Measurements from ENCODE around the gene WDFY3. TPM values are rescaled to one million over a fixed set of nuclear protein-coding genes. Genes with fewer than 3 reads are reported as not detected.

The WDFY3 gene
- total RNA-seq, 1 donor from 2014 or later = 126 TPM

DNA sequence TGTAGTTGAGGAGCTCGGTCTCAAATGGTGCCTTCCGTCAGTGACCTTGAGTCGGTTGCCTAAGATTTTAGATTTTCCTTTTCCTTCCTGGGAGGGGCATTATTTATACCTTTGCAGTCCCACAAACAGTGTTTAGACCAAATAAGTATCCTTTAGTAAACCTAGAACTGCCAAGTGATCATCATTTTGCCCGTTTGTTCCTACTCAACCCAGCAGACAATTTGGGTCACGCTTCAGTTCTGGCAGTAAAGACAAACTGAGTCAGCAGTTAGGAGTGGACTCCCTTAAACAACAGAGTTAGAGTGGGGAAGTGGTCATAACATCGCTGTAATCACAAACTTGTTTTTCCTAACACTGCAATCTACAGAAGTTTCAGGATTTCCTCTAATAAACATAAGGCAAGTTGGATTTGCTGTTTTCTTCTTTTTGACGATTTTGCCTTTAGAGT lies 777 bp upstream of the WDFY3 start:
- Histone ChIP-seq H3K27ac (peak overlapping the region; percentile 91), H3K4me3 (peak overlapping the region; percentile 82), H3K27me3 (no peaks in the 10 kb centered on the region), H3K9me3 (no peaks in the 10 kb centered on the region), H3K36me3 (no peaks in the 10 kb centered on the region), H3K4me1 (peaks cover 11% of the 10 kb centered on the region)
- no peak for DNase-seq
- TF ChIP-seq, protein P1, sequence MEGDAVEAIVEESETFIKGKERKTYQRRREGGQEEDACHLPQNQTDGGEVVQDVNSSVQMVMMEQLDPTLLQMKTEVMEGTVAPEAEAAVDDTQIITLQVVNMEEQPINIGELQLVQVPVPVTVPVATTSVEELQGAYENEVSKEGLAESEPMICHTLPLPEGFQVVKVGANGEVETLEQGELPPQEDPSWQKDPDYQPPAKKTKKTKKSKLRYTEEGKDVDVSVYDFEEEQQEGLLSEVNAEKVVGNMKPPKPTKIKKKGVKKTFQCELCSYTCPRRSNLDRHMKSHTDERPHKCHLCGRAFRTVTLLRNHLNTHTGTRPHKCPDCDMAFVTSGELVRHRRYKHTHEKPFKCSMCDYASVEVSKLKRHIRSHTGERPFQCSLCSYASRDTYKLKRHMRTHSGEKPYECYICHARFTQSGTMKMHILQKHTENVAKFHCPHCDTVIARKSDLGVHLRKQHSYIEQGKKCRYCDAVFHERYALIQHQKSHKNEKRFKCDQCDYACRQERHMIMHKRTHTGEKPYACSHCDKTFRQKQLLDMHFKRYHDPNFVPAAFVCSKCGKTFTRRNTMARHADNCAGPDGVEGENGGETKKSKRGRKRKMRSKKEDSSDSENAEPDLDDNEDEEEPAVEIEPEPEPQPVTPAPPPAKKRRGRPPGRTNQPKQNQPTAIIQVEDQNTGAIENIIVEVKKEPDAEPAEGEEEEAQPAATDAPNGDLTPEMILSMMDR (IDR thresholded peaks at IDR 0.05) = no peak
- no peak for ATAC-seq
- intact Hi-C loops (cut with DNase I) = no loop called here

GRCh38 chr4:84965553-84966381 lies 723 bp downstream of the WDFY3 start:
- Histone ChIP-seq H3K27me3 (no peaks in the 10 kb centered on the region), H3K27ac (peak overlapping the region; percentile 91), H3K4me1 (peaks cover 11% of the 10 kb centered on the region), H3K36me3 (no peaks in the 10 kb centered on the region), H3K9me3 (no peaks in the 10 kb centered on the region), H3K4me3 (peak overlapping the region; percentile 82)
- TF ChIP-seq, protein P1 (IDR thresholded peaks at IDR 0.05) = peak; percentile 18
- intact Hi-C loops (cut with DNase I) = no loop called here
- peak; percentile 74 for ATAC-seq
- peak; percentile 83 for DNase-seq

DNA sequence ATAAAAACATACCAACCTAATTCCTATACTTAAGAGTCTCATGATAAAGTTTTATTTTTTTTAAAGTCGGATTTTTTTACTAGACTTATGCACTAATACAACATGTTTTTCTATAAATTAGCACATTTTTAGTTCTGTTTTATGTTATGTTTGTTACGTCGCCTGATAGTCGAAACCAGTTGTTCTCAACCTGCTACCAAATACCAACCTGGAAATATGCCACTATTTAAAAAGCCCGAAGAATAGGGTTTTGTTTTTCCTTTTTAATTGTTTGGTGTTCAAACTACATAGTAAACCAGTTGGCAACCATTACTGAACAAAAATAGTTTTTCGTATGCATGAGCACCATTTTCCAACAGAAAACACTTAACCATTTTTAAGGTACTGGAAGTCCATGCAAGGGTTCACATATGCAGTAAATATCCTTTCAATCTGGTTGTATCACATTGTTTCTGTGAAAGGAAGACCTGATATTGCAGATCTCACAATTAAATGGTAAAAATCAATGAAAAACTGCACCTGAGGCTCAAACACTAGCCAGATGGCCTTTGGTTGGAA lies 1.4 kb downstream of the WDFY3 start:
- Histone ChIP-seq H3K9me3 (no peaks in the 10 kb centered on the region), H3K27me3 (no peaks in the 10 kb centered on the region), H3K4me1 (peaks cover 11% of the 10 kb centered on the region), H3K36me3 (no peaks in the 10 kb centered on the region), H3K4me3 (peak overlapping the region; percentile 82), H3K27ac (peak overlapping the region; percentile 91)
- TF ChIP-seq, protein P1 (IDR thresholded peaks at IDR 0.05) = no peak
- ATAC-seq (no peak), DNase-seq (no peak)
- intact Hi-C loops (cut with DNase I) = no loop called here

DNA sequence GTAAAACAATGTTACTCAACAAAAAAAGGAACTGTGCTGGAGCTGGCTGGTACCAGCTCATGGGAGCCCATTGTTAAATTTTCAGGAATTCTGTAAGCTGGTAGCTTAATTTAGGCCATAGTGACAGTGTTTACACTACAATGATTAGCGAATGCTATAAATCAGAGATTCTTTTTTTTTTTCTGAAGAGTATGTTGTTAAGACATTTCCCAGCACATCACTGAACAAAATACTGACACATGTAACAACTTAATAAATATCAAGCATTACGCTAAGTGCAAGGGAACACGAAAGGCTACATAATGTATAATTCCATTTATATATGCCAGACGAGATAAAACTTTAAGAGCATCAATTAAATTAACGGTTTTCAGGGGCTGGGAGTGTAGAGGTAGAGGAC lies 4.4 kb downstream of the WDFY3 start:
- ATAC-seq = no peak
- TF ChIP-seq, protein P1 (IDR thresholded peaks at IDR 0.05) = no peak
- intact Hi-C loops (cut with DNase I) = no loop called here
- Histone ChIP-seq H3K36me3 (no peaks in the 10 kb centered on the region), H3K4me1 (peaks cover 26% of the 10 kb centered on the region), H3K27ac (no peak overlapping the region), H3K27me3 (no peaks in the 10 kb centered on the region), H3K4me3 (no peak overlapping the region), H3K9me3 (no peaks in the 10 kb centered on the region)
- DNase-seq = no peak

GRCh38 chr4:84958434-84958833 lies 8.1 kb downstream of the WDFY3 start:
- Histone ChIP-seq H3K9me3 (no peaks in the 10 kb centered on the region), H3K36me3 (no peaks in the 10 kb centered on the region), H3K27me3 (no peaks in the 10 kb centered on the region), H3K4me3 (no peak overlapping the region), H3K4me1 (peaks cover 31% of the 10 kb centered on the region), H3K27ac (no peak overlapping the region)
- DNase-seq (no peak), ATAC-seq (peak; percentile 90)
- intact Hi-C loops (cut with DNase I) = no loop called here
- TF ChIP-seq, protein P1 (IDR thresholded peaks at IDR 0.05) = no peak
